Erythroblast (primary cell): ENCODE data around the gene MZT2B.
"Not testable (repeated sequence)": the region's sequence is repeated elsewhere in the genome, so short reads cannot be mapped to it uniquely, and the experiment has no call there.

Experiments used
- GATA1 ChIP-seq: IDR thresholded peaks from 2 replicates; pipeline ENCODE4 v1.6.1; 2011; ENCODE audit warnings: low read depth, mild to moderate bottlenecking, control low read depth, low read length, moderate library complexity
- POLR2A ChIP-seq: IDR thresholded peaks from 2 replicates; pipeline ENCODE4 v1.6.1; 2011; ENCODE audit warnings: mild to moderate bottlenecking, low read length

DNA sequence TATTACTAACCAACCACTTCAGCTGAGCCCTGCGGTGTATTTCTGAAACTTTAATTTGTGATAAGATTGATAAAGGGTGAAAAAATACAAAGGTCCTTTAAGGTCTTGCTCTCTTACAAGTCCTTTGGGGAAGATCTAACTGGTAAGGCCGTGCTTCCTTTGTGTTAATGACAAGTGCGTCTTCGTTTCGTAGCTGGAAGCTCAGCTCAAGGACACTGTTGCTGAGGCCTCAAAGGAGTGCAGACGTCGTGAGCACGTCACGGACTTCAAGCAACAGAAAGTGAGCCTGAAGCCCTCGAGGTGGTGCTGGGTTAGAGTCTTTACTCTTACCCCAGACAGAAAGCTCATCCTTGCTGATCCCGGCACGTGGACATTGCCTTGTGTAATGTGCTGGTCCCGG lies 25.0 kb downstream of the MZT2B start:
- not testable (repeated sequence) for TF ChIP-seq POLR2A, GATA1
